Motor neuron (in vitro differentiated cells): ENCODE results near the gene KDELR3. TPM values are rescaled to one million over a fixed set of nuclear protein-coding genes. Genes with fewer than 3 reads are reported as not detected.

Experiments used
- ATAC-seq, 8 experiments: fragments of 200-7000 bp; cut with Tn5 transposase; replicated peaks in 6 of 8; 2 replicates each; pipeline ENCODE4 v1.8.0; 2021; ENCODE audit warnings: mild to moderate bottlenecking in 8 of 8, moderate library complexity in 8 of 8
- H3K27ac ChIP-seq, 2 donors: fragments of 250-450 bp; sonication (Bioruptor Pico); 2 replicates each; pipeline ENCODE4 v1.9.0; 2021; ENCODE audit warnings: antibody characterized with exemption in 2 of 2, mild to moderate bottlenecking in 2 of 2, moderate library complexity in 1 of 2
- H3K4me1 ChIP-seq, 2 donors: fragments of 250-450 bp; sonication (Bioruptor Pico); replicated peaks in 1 of 2; 2 replicates each; pipeline ENCODE4 v1.6.1; 2021; ENCODE audit warnings: antibody characterized with exemption in 2 of 2, mild to moderate bottlenecking in 2 of 2, moderate library complexity in 1 of 2
- H3K4me3 ChIP-seq, 5 donors: fragments of 250-450 bp; sonication (Bioruptor Pico); 2 replicates each; pipeline ENCODE4 v1.9.0; 2021; ENCODE audit warnings: antibody characterized with exemption in 5 of 5, mild to moderate bottlenecking in 5 of 5, moderate library complexity in 4 of 5
- WGBS, 10 experiments: fragments of 450-650 bp; shearing (Covaris generic); methylation state at CpG; one replicate each; pipeline ENCODE4 v1.0.0; 2022; 5-methylcytosine and 5-hydroxymethylcytosine counted together
- in situ Hi-C, 9 experiments: fragments of 400-800 bp; cut with MboI; loops; one replicate each; pipeline ENCODE4 v1.15.0; 2021; ENCODE audit warnings: low sequenced_read_pairs in 9 of 9, low pct_unique_long_range_greater_than_20kb in 2 of 9; ENCODE audit not compliant: unreplicated experiment in 9 of 9
- total RNA-seq, 8 experiments: library from RNA; unstranded; fragments of 300-600 nt; gene quantifications; 2 replicates each; pipeline versions ENCODE4 v1.2.3 to v1.2.4, GENCODE V29; 2022

The KDELR3 gene
- total RNA-seq, 8 experiments from 2014 or later: 2.4 to 34.6 (median 7.3) TPM

DNA sequence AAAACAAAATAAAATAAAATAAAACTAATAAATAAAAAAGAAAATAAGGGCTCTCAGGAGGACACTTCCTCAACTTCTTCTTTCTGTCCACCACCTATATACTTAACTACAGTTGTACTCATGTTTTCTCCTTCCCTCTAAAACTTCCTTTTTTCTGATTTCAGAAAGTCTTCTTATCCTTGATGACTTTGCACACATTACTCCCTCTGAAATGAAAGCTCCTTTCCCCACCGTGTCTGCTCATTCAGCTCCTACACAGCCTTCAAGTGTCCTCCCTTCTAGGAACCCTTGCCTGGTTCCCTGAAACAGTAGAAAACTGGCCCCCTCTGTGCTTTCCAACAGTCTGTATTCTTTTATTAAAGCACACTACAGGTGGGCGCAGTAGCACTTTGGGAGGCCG is 56.5 kb downstream of the KDELR3 start:
- Histone ChIP-seq H3K4me3 (no peak overlapping the region), H3K4me1 (no peaks in the 10 kb centered on the region), H3K27ac (no peak overlapping the region)
- no peak for ATAC-seq
- in situ Hi-C loops: no loop called here
- WGBS, 10 experiments: 38 to 100% (median 77%) methylated on average over 1 to 3 of the region's 3 CpGs; no CpG with 5 or more reads in 2 of the 10 experiments

DNA sequence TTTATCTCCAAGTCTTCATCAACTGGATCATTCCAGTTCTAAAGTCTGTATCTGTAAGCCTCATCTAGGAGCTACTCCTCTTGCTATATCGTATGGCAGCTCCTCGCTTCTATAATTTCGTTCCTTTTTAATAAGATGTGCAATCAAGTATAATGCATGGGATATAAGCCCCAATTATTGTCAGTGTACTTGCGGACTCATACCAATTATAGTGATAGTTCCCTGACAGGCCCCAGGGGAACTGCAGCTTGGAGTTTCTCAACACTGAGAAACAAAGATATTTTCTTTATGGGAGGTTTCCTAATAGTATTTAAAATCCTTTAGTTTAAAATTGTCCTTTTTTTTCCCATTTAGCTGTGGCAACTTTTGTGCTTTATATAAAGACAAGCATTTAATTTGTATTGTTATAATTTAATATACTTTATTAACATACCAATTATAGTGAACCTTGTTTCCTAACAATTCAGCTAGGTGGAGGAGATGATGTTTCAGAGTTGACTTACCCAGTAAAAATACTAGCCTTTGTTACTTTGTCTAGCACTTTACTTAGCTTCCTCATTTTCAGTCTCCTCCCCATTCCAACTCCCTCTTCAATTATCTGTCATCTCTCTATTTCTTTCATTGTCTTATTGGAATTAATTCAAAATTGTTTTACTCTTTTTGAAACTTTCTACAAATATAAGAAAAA is 63.5 kb downstream of the KDELR3 start:
- in situ Hi-C loops: no loop called here
- 83 to 100% (median 96%) methylated on average over 1 to 4 of the region's 4 CpGs; no CpG with 5 or more reads in 1 of the 10 experiments for WGBS, 10 experiments
- no peaks in the 10 kb centered on the region for H3K4me1 ChIP-seq
- ATAC-seq: no peak
- H3K4me3 ChIP-seq: no peak overlapping the region
- no peak overlapping the region for H3K27ac ChIP-seq

Other genes with a start within 250 kb of the KDELR3 start
- 10 to 100 TPM; 14.6 to 38.5 (median 20.4) TPM for gene TMEM184B, start 195.1 kb upstream of the KDELR3 start, total RNA-seq
- 100 to 1,000 TPM in 7 of 8 experiments, 10 to 100 TPM in 1; 46.6 to 179 (median 136) TPM for gene CSNK1E, start 150.7 kb upstream of the KDELR3 start, total RNA-seq
- gene KCNJ4, start 12.9 kb upstream of the KDELR3 start, total RNA-seq: 1 to 10 TPM in 5 of 8 experiments, under 1 TPM in 2, not detected in 1; 0.20 to 6.0 (median 3.3) TPM
- 100 to 1,000 TPM; 209 to 667 (median 286) TPM for gene DDX17, start 38.2 kb downstream of the KDELR3 start, total RNA-seq
- 1 to 10 TPM in 3 of 8 experiments, under 1 TPM in 5; 0.15 to 7.4 (median 0.67) TPM for gene DMC1, start 102.1 kb downstream of the KDELR3 start, total RNA-seq
- gene FAM227A, start 188.3 kb downstream of the KDELR3 start, total RNA-seq: 1 to 10 TPM in 7 of 8 experiments, under 1 TPM in 1; 0.66 to 7.8 (median 5.8) TPM
- 10 to 100 TPM; 18.7 to 42.4 (median 26.4) TPM for gene CBY1, start 188.5 kb downstream of the KDELR3 start, total RNA-seq
- gene TOMM22, start 213.9 kb downstream of the KDELR3 start, total RNA-seq: 10 to 100 TPM; 42.2 to 84.3 (median 59.5) TPM
- 10 to 100 TPM; 25.8 to 56.7 (median 28.9) TPM for gene JOSD1, start 232.8 kb downstream of the KDELR3 start, total RNA-seq
- 10 to 100 TPM; 28.8 to 88.7 (median 35.1) TPM for gene GTPBP1, start 237.8 kb downstream of the KDELR3 start, total RNA-seq